Prostate gland (tissue), 2 donors: Measurements from ENCODE around the gene CTAGE1.
"Not testable (repeated sequence)": the region's sequence is repeated elsewhere in the genome, so short reads cannot be mapped to it uniquely, and the experiment has no call there.

Experiments
- CTCF ChIP-seq, 4 experiments: fragments of 200-600 bp in 2 of 4; fragments of 450-650 bp in 2 of 4; sonication (generic) in 2 of 4; IDR thresholded peaks; 1 replicate in 3 of 4; 2 replicates in 1 of 4; pipeline ENCODE4 v1.5.1; 2016 to 2019; ENCODE audit warnings: antibody characterized with exemption in 4 of 4, mild to moderate bottlenecking in 2 of 4, moderate library complexity in 2 of 4
- POLR2A ChIP-seq: fragments of 450-650 bp; IDR thresholded peaks from one replicate; pipeline ENCODE4 v1.6.1; 2016; ENCODE audit warnings: antibody characterized with exemption, mild to moderate bottlenecking
- POLR2AphosphoS5 ChIP-seq: sonication (generic); formaldehyde crosslinking; IDR thresholded peaks from one replicate; pipeline ENCODE4 v1.6.1; 2017; ENCODE audit warnings: antibody characterized with exemption

DNA sequence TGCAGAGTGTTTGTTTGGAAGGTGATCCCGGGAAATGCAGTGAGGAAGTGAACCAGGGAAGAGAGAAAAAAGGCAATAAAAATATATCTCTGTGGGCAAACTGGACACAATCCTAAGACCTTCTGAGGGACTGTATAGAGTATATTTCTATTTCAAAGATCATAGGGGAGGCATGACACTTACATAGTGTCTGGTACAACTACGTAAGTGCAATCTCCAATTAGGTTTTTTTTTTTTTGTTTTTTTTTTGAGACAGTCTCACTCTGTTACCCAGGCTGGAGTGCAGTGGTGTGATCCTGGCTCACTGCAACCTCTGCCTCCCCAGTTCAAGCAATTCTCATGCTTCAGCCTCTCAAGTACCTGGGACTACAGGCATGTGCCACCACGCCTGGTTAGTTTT is 24.6 kb downstream of the CTAGE1 start:
- TF ChIP-seq CTCF (IDR thresholded peaks at IDR 0.05); POLR2A; POLR2AphosphoS5: not testable (repeated sequence)
